OCI-LY1 (cell line): ENCODE results near the gene STK36.

Source experiments
- H2AFZ ChIP-seq: fragments of 200-600 bp; sonication (generic), shearing (Covaris generic); 2 replicates; pipeline ENCODE4 v1.6.0; 2014; ENCODE audit warnings: antibody characterized with exemption, mild to moderate bottlenecking, low read length
- H3F3A ChIP-seq: fragments of 200-600 bp; sonication (generic), shearing (Covaris generic); 2 replicates; pipeline ENCODE4 v1.6.0; 2014; ENCODE audit warnings: mild to moderate bottlenecking, antibody characterized with exemption, low read length, moderate library complexity; ENCODE audit not compliant: insufficient read depth
- H3K27ac ChIP-seq: fragments of 200-600 bp; sonication (generic); 2 replicates; pipeline ENCODE4 v1.5.1; 2014; ENCODE audit warnings: low read length, mixed run types, mild to moderate bottlenecking, low read depth; ENCODE audit not compliant: poor library complexity, severe bottlenecking
- H3K27me3 ChIP-seq: fragments of 200-600 bp; sonication (generic); 2 replicates; pipeline ENCODE4 v1.6.0; 2014; ENCODE audit warnings: antibody characterized with exemption, mild to moderate bottlenecking, low read length, moderate library complexity; ENCODE audit not compliant: insufficient read depth
- H3K36me3 ChIP-seq: fragments of 200-600 bp; sonication (generic); 2 replicates; pipeline ENCODE4 v1.6.1; 2014; ENCODE audit warnings: mild to moderate bottlenecking, antibody characterized with exemption, low read length, moderate library complexity, mixed read lengths; ENCODE audit not compliant: insufficient read depth
- H3K4me1 ChIP-seq: fragments of 200-600 bp; sonication (generic); 2 replicates; pipeline ENCODE4 v1.5.1; 2014; ENCODE audit warnings: mild to moderate bottlenecking, low read length, moderate library complexity; ENCODE audit not compliant: insufficient read depth, severe bottlenecking
- H3K4me2 ChIP-seq: fragments of 200-600 bp; sonication (generic), shearing (Covaris generic); 2 replicates; pipeline ENCODE4 v1.6.1; 2014; ENCODE audit warnings: low read length
- H3K4me3 ChIP-seq: fragments of 200-600 bp; sonication (generic); 2 replicates; pipeline ENCODE4 v1.5.1; 2014; ENCODE audit warnings: low read length, low read depth, mild to moderate bottlenecking, mixed read lengths; ENCODE audit not compliant: poor library complexity, severe bottlenecking
- H3K79me2 ChIP-seq: fragments of 200-600 bp; shearing (Covaris generic); 2 replicates; pipeline ENCODE4 v1.6.1; 2016; ENCODE audit warnings: mixed run types, low read length, mixed read lengths; ENCODE audit not compliant: insufficient read depth
- H3K9ac ChIP-seq: fragments of 200-600 bp; sonication (generic), shearing (Covaris generic); 2 replicates; pipeline ENCODE4 v1.6.1; 2014; ENCODE audit warnings: mild to moderate bottlenecking, low read length, mixed read lengths
- H3K9me2 ChIP-seq: fragments of 200-600 bp; sonication (generic), shearing (Covaris generic); 2 replicates; pipeline ENCODE4 v1.6.1; 2014; ENCODE audit warnings: low read depth, mild to moderate bottlenecking, low read length, mixed read lengths
- H3K9me3 ChIP-seq: fragments of 200-600 bp; shearing (Covaris generic); 2 replicates; pipeline ENCODE4 v1.6.1; 2014; ENCODE audit warnings: low read length, mixed read lengths
- H4K20me1 ChIP-seq: fragments of 200-600 bp; sonication (generic), shearing (Covaris generic); 2 replicates; pipeline ENCODE4 v1.6.0; 2016; ENCODE audit warnings: mild to moderate bottlenecking, low read length; ENCODE audit not compliant: insufficient read depth
- EZH2 ChIP-seq: fragments of 200-600 bp; sonication (generic), shearing (Covaris generic); IDR thresholded peaks from 2 replicates; pipeline ENCODE4 v1.8.0; 2017; ENCODE audit warnings: borderline replicate concordance, mixed run types, mild to moderate bottlenecking, antibody characterized with exemption, low read length, moderate library complexity, mixed read lengths
- TF ChIP-seq, protein P1 (sequence below): fragments of 200-600 bp; sonication (generic), shearing (Covaris generic); IDR thresholded peaks from 2 replicates; pipeline ENCODE4 v1.5.1; 2017; ENCODE audit warnings: mild to moderate bottlenecking, antibody characterized with exemption, low read length, moderate library complexity, mixed read lengths

Gene STK36

DNA sequence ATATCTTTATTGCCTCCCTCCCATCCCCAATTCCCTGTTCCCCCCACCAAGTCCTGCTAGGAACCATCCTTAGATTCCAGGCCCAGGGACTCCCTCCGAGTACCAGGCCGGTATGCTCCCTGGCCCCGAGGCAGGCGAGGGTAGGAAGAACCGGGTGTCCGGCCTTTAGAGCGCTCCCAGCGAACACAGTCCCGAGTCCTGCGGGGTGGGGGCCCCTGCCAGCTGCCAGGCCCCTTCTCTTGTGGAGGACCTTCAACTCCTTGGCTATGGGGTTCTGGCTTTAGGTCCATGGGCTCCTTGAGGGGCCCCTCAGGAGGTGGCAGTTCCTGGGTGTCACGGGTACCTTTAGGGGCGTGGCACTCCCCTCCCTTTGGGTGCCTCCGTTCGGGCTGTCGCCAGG, 8.0 kb upstream of the STK36 start:
- TF ChIP-seq EZH2 = no peak
- TF ChIP-seq, protein P1, sequence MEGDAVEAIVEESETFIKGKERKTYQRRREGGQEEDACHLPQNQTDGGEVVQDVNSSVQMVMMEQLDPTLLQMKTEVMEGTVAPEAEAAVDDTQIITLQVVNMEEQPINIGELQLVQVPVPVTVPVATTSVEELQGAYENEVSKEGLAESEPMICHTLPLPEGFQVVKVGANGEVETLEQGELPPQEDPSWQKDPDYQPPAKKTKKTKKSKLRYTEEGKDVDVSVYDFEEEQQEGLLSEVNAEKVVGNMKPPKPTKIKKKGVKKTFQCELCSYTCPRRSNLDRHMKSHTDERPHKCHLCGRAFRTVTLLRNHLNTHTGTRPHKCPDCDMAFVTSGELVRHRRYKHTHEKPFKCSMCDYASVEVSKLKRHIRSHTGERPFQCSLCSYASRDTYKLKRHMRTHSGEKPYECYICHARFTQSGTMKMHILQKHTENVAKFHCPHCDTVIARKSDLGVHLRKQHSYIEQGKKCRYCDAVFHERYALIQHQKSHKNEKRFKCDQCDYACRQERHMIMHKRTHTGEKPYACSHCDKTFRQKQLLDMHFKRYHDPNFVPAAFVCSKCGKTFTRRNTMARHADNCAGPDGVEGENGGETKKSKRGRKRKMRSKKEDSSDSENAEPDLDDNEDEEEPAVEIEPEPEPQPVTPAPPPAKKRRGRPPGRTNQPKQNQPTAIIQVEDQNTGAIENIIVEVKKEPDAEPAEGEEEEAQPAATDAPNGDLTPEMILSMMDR = no peak
- Histone ChIP-seq H3K79me2 (peaks cover 7% of the 10 kb centered on the region), H3F3A (no peaks in the 10 kb centered on the region), H4K20me1 (no peaks in the 10 kb centered on the region), H3K9ac (no peak overlapping the region), H3K27ac (no peak overlapping the region), H3K4me3 (no peak overlapping the region), H3K4me1 (peaks cover 11% of the 10 kb centered on the region), H3K9me3 (no peaks in the 10 kb centered on the region), H3K4me2 (no peak overlapping the region), H3K36me3 (peaks cover 69% of the 10 kb centered on the region), H2AFZ (no peak overlapping the region), H3K27me3 (no peaks in the 10 kb centered on the region), H3K9me2 (no peaks in the 10 kb centered on the region)

DNA sequence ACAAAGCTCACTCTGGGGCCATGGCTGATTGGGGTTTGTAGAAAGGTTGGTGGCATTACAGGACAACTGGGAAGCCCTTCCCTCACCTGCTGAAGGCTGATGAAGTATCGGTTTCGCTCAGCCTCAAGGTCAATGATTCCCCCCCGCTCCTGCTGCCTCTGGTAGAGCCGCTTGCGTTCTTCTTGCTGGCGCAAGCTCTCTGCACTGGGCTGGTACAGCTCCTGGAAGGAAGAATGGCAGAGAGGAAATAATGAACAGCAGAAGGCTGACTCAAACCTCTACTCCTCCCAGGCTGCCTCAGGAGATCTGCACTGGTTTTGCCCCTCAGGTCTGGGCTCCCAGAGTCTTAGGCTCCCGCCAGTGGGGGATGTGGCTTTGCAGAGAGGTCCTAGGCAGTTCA, 7.2 kb upstream of the STK36 start:
- Histone ChIP-seq H3K27ac (no peak overlapping the region), H3K4me2 (no peak overlapping the region)

DNA sequence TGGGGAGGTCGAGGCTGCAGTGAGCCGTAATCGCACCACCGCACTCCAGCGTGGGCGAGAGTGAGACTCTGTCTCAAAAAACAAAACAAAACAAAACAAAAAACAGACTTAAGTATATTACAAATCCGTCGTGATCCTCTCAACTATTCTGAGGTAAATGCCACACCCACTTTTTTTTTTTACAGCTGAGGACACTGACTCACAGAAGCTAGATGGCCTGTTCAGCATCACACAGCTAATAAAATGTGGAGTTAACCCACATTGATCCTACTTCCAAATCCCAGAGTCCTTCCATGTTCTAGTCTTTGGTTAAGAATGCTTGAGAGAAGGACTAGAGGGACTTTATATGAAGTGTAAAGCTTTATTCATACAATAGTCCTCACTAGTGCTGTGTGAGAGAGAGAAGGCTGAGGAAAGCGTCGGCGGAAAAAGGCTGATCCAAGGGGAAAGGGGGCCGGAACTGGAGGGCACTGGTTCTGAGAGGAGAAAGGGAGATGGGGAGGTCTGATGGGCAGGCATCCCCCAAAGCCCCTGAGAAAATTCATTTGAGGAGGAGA, 711 bp upstream of the STK36 start:
- Histone ChIP-seq H4K20me1 (no peaks in the 10 kb centered on the region), H3F3A (no peaks in the 10 kb centered on the region), H3K9me2 (no peaks in the 10 kb centered on the region), H3K79me2 (peaks cover 4% of the 10 kb centered on the region; the same call in 1 of the 2 replicates), H3K27ac (no peak overlapping the region), H3K27me3 (no peaks in the 10 kb centered on the region), H3K9me3 (no peaks in the 10 kb centered on the region), H3K9ac (peak overlapping the region; percentile 76), H2AFZ (no peak overlapping the region), H3K4me1 (peaks cover 17% of the 10 kb centered on the region), H3K4me2 (peak overlapping the region; percentile 100), H3K36me3 (peaks cover 21% of the 10 kb centered on the region), H3K4me3 (peak overlapping the region; percentile 82)
- TF ChIP-seq EZH2 = no peak
- TF ChIP-seq, protein P1 = no peak

More for the DNA sequence above, 7.2 kb upstream of the STK36 start:
- H3K4me1 ChIP-seq = peaks cover 11% of the 10 kb centered on the region
- H3K9me3 ChIP-seq = no peaks in the 10 kb centered on the region
- peaks cover 7% of the 10 kb centered on the region for H3K79me2 ChIP-seq
- no peak overlapping the region for H3K9ac ChIP-seq
- no peak overlapping the region for H3K4me3 ChIP-seq
- TF ChIP-seq, protein P1 = no peak
- TF ChIP-seq EZH2 = no peak
- no peaks in the 10 kb centered on the region for H3K27me3 ChIP-seq
- no peaks in the 10 kb centered on the region for H4K20me1 ChIP-seq
- no peaks in the 10 kb centered on the region for H3F3A ChIP-seq
- no peaks in the 10 kb centered on the region for H3K9me2 ChIP-seq
- H2AFZ ChIP-seq = no peak overlapping the region
- H3K36me3 ChIP-seq = peaks cover 69% of the 10 kb centered on the region
